Sigmoid colon (tissue), 7 donors: ENCODE measurements around the gene MACROD2. TPM values are rescaled to one million over a fixed set of nuclear protein-coding genes. Genes with fewer than 3 reads are reported as not detected.

ENCODE experiments used
- DNase-seq: peaks from one replicate; pipeline ENCODE4 v3.0.0-alpha.2; 2019
- H3K27ac ChIP-seq, 4 donors: fragments of 200-600 bp; sonication (generic); one replicate each; pipeline ENCODE4 v1.5.1; 2016 to 2019; ENCODE audit warnings: mild to moderate bottlenecking in 1 of 4
- H3K27me3 ChIP-seq, 3 donors: fragments of 200-600 bp; sonication (generic); one replicate each; pipeline ENCODE4 v1.5.1; 2019; ENCODE audit warnings: mild to moderate bottlenecking in 1 of 3
- H3K36me3 ChIP-seq, 4 donors: fragments of 200-600 bp; sonication (generic); one replicate each; pipeline ENCODE4 v1.5.1; 2016 to 2019
- H3K4me1 ChIP-seq, 4 donors: fragments of 200-600 bp; sonication (generic); one replicate each; pipeline ENCODE4 v1.5.1; 2017 to 2019
- H3K4me3 ChIP-seq, 4 donors: fragments of 200-600 bp; sonication (generic); one replicate each; pipeline ENCODE4 v1.5.1; 2017 to 2019; ENCODE audit warnings: mild to moderate bottlenecking in 2 of 4, moderate library complexity in 1 of 4
- H3K9me3 ChIP-seq, 4 donors: fragments of 200-600 bp in 3 of 4; sonication (generic) in 3 of 4; one replicate each; pipeline versions ENCODE4 v1.5.1 to v1.6.1; 2013 to 2019
- EP300 ChIP-seq, 4 donors: sonication (generic); formaldehyde crosslinking; IDR thresholded peaks; one replicate each; pipeline ENCODE4 v1.6.1; 2017; ENCODE audit warnings: antibody characterized with exemption in 4 of 4
- POLR2A ChIP-seq, 2 donors: fragments of 450-650 bp; IDR thresholded peaks; one replicate each; pipeline ENCODE4 v1.6.1; 2016; ENCODE audit warnings: antibody characterized with exemption in 2 of 2, mild to moderate bottlenecking in 2 of 2, moderate library complexity in 2 of 2
- POLR2AphosphoS5 ChIP-seq, 4 donors: sonication (generic); formaldehyde crosslinking; IDR thresholded peaks; one replicate each; pipeline ENCODE4 v1.6.1; 2017; ENCODE audit warnings: antibody characterized with exemption in 4 of 4
- WGBS, 2 donors: extraction: QIAGEN DNeasy Blood & Tissue Kit; methylation state at CpG; one replicate each; pipeline ENCODE4 v1.1.7; 2013; 5-methylcytosine and 5-hydroxymethylcytosine counted together
- intact Hi-C: fragments of 100-400 bp; cut with DNase I; formaldehyde crosslinking; loops from one replicate; pipeline ENCODE4 v1.15.1; 2023
- polyA plus RNA-seq, 3 donors: library from polyadenylated mRNA; stranded (reverse); fragments of 200-250 nt; gene quantifications; one replicate each; pipeline ENCODE4 v1.2.3, GENCODE V29; 2013
- total RNA-seq, 4 donors: library from RNA; depleted of rRNA; stranded (reverse); fragments of >200 nt; gene quantifications; one replicate each; pipeline ENCODE4 v1.1.0, GENCODE V29; 2016
- TF ChIP-seq, protein P1 (sequence below), 4 experiments: fragments of 450-650 bp in 3 of 4; fragments of 200-600 bp in 1 of 4; IDR thresholded peaks; one replicate each; pipeline ENCODE4 v1.5.1; 2016 to 2019; ENCODE audit warnings: antibody characterized with exemption in 4 of 4, mild to moderate bottlenecking in 3 of 4, moderate library complexity in 2 of 4
- donor health status: healthy with polysubstance abuse.
- donor health status: Bipolar disorder and iron deficiency.
- donor health status: healthy.

The MACROD2 gene
- total and polyA plus RNA-seq, 7 donors: 1.2 to 22.4 (median 5.8) TPM

- TF ChIP-seq POLR2AphosphoS5 (IDR thresholded peaks at IDR 0.05) (no peak), POLR2A (IDR thresholded peaks at IDR 0.05) (no peak)
- TF ChIP-seq, protein P1, sequence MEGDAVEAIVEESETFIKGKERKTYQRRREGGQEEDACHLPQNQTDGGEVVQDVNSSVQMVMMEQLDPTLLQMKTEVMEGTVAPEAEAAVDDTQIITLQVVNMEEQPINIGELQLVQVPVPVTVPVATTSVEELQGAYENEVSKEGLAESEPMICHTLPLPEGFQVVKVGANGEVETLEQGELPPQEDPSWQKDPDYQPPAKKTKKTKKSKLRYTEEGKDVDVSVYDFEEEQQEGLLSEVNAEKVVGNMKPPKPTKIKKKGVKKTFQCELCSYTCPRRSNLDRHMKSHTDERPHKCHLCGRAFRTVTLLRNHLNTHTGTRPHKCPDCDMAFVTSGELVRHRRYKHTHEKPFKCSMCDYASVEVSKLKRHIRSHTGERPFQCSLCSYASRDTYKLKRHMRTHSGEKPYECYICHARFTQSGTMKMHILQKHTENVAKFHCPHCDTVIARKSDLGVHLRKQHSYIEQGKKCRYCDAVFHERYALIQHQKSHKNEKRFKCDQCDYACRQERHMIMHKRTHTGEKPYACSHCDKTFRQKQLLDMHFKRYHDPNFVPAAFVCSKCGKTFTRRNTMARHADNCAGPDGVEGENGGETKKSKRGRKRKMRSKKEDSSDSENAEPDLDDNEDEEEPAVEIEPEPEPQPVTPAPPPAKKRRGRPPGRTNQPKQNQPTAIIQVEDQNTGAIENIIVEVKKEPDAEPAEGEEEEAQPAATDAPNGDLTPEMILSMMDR (IDR thresholded peaks at IDR 0.05): no peak
- 86 to 93% methylated on average over 5 of the region's 5 CpGs for WGBS, 2 donors
- H3K9me3 ChIP-seq: no peaks in the 10 kb centered on the region
These were observed 711.2 kb downstream of the MACROD2 start for GRCh38 chr20:14706555-14706954.

GRCh38 chr20:14707026-14707680 lies 711.8 kb downstream of the MACROD2 start:
- 91 to 94% methylated on average over 10 of the region's 10 CpGs for WGBS, 2 donors
- Histone ChIP-seq H3K36me3 (no peaks in the 10 kb centered on the region), H3K4me1 (peaks cover 0 to 25% (median 3%) of the 10 kb centered on the region in 4 donors), H3K4me3 (no peak overlapping the region), H3K27ac (no peak overlapping the region), H3K9me3 (no peaks in the 10 kb centered on the region), H3K27me3 (no peaks in the 10 kb centered on the region)
- no peak for DNase-seq
- no peak for TF ChIP-seq POLR2AphosphoS5 (IDR thresholded peaks at IDR 0.05)
- no peak for TF ChIP-seq POLR2A (IDR thresholded peaks at IDR 0.05)
- TF ChIP-seq, protein P1 (IDR thresholded peaks at IDR 0.05): no peak
- TF ChIP-seq EP300 (IDR thresholded peaks at IDR 0.05): no peak
- intact Hi-C loops: no loop called here

More at GRCh38 chr20:14706555-14706954, 711.2 kb downstream of the MACROD2 start:
- Histone ChIP-seq H3K36me3 (no peaks in the 10 kb centered on the region), H3K4me3 (no peak overlapping the region), H3K4me1 (peaks cover 0 to 19% (median 0%) of the 10 kb centered on the region in 4 donors), H3K27me3 (no peaks in the 10 kb centered on the region), H3K27ac (no peak overlapping the region)
- intact Hi-C loops: no loop called here
- no peak for DNase-seq

GRCh38 chr20:14707865-14708596 lies 712.7 kb downstream of the MACROD2 start:
- Histone ChIP-seq H3K27ac (no peak overlapping the region), H3K4me1 (peaks cover 0 to 30% (median 9%) of the 10 kb centered on the region in 4 donors), H3K27me3 (no peaks in the 10 kb centered on the region), H3K9me3 (no peaks in the 10 kb centered on the region), H3K36me3 (no peaks in the 10 kb centered on the region), H3K4me3 (no peak overlapping the region)
- TF ChIP-seq EP300 (IDR thresholded peaks at IDR 0.05): no peak
- TF ChIP-seq, protein P1 (IDR thresholded peaks at IDR 0.05): no peak
- no peak for TF ChIP-seq POLR2AphosphoS5 (IDR thresholded peaks at IDR 0.05)
- TF ChIP-seq POLR2A (IDR thresholded peaks at IDR 0.05): no peak
- 17 to 57% methylated on average over 2 of the region's 2 CpGs for whole genome bisulfite sequencing, 2 donors
- intact Hi-C loops: no loop called here
- no peak for DNase-seq

- no peaks in the 10 kb centered on the region for H3K9me3 ChIP-seq
- TF ChIP-seq, protein P1 (IDR thresholded peaks at IDR 0.05): no peak
- TF ChIP-seq EP300 (IDR thresholded peaks at IDR 0.05) (no peak), POLR2A (IDR thresholded peaks at IDR 0.05) (no peak), POLR2AphosphoS5 (IDR thresholded peaks at IDR 0.05) (no peak)
- no peak overlapping the region for H3K27ac ChIP-seq
- WGBS, 2 donors: 10 to 63% methylated on average over 2 of the region's 2 CpGs
- no peaks in the 10 kb centered on the region for H3K36me3 ChIP-seq
- DNase-seq: no peak
- H3K27me3 ChIP-seq: no peaks in the 10 kb centered on the region
- intact Hi-C loops: no loop called here
- no peak overlapping the region for H3K4me3 ChIP-seq
- peaks cover 0 to 23% (median 10%) of the 10 kb centered on the region in 4 donors for H3K4me1 ChIP-seq
These were observed 714.1 kb downstream of the MACROD2 start for GRCh38 chr20:14709439-14709838.
